D341Med (cell line): ENCODE data around the gene KRT40.

Experiments used
- DNase-seq: peaks from one replicate; pipeline ENCODE4 v3.0.0; 2012; ENCODE audit warnings: low spot score

The KRT40 gene

GRCh38 chr17:40996829-40997228 lies 12.7 kb upstream of the KRT40 start:
- no peak for DNase-seq

DNA sequence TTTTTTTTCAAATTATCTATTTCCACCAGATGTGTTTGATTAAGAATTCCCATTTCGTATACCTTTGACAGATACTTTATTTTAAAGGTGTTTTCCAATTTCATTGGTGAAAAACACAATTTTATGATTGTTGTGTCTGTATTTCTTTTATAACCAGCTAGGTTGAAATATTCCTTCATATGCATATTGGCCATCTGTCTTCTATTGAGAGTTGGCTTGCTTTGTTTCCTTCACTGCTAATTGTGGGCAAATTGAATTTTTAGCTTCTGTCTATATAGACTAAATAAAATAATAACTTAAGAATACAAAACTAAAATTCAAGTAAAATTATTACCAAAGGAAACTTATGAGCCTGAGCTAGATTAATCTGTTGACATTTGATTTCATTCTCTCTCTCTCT lies 11.0 kb upstream of the KRT40 start:
- DNase-seq = no peak

DNA sequence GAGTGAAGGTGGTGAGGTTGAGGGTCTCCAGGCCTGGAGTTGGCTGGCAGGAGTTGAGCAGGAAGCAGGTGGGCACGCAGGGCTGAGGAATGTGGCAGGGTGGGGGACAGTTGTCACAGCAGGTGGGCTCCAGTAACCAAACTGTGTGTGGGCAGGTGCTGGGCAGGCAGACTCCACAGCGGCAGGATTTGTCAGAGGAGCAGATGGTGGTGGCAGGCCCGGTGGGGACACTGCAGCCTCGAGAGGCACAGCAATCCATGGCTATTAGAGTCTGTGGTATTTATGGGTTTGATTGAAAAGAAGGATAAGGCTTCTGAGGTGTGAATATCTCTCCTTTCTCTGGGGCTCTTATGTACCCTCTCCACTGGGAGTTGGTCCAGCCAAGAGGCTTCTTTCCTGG lies 9.7 kb upstream of the KRT40 start, which contains the start of gene KRTAP3-3:
KRTAP3-3 (minus strand) TSS at position 326 of the 400 bp plus-strand sequence; CDS start at position 259, 67 bp downstream.
- no peak for DNase-seq

GRCh38 chr17:40993084-40993483 lies 9.0 kb upstream of the KRT40 start:
- no peak for DNase-seq

DNA sequence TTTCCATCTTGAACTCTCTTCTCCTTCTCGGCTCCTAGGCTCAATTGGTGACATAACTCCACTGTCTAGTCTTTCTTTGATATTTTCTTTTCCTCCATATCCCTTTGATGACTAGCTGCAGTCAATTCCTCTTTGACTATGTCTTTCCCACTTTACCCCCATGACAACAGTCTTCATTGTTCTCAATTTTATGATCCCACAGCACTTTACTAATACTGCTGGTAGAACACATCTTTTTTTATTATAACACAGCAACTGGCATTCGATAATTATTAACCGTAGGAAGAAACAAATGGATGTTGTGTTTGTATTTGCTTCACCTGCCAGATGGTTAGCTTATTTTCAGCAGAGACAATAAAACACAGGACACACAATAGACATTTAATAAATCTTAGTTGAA lies 8.5 kb upstream of the KRT40 start:
- no peak for DNase-seq

- no peak for DNase-seq
Observed at GRCh38 chr17:40986920-40987319, 2.8 kb upstream of the KRT40 start.

DNA sequence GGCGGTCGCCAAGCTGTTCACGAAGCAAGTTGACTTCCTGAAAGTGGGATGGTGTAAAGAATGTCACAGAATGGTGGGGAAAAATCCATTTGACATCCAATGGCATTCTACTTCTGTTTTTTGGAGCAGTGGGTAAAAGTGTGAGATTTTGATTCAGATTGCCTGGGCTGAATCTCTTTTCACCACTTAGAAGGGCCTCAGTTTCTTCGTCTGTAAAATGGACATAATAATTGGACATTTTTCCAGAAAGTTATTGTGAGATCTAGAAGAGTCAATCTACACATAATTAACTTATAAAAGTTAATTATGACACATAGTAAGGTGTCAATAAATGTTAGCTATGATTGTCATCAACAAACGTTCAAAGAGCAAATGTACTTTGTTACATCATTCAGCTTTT lies 3.0 kb downstream of the KRT40 start:
- no peak for DNase-seq

GRCh38 chr17:40980596-40980995 lies 3.5 kb downstream of the KRT40 start:
- no peak for DNase-seq

DNA sequence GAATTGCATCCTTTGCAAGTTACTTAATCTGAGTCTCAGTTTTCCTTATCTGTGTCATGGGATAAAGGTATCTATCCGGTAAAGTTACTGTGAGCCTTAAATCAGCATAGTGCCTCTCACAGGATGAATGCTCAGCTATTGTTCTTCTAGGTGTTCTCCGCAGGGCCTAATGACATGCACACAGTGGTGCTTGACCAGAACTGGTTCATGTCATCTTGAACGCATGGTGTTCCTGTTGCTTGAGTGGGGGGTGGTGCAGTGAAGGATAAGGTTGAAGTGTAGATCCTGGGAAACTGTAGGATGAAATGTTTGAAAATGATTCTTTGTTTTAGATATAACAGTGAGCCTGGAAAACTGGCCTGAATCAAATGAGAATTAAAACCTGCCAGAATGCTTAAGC lies 4.0 kb downstream of the KRT40 start:
- no peak for DNase-seq

DNA sequence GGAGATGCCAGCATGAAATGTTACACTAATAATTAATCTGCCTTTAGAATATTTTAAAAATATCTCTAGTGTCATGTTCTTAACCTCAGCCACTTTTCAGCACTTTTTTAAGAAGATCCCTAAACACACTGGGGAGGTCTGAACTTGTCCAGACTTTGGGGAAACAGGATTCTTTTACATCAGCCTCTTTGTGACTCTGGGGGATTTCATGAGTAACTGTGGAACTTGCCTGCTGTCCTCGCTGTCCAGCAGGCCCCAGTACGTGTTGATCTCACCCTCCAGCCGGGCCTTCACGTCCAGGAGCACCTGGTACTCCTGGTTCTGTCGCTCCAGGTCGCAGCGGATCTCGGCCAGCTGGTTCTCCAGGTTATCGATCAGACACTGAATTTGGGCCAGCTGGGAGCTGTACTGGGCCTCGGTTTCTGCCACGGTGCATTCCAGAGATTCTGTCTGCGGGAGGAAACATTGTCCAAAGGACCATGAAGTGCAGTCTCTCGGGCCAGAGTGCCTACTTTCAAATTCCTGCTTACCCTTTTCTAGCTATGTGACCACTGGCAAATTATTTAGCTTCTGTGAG lies 5.5 kb downstream of the KRT40 start:
- DNase-seq = no peak

- DNase-seq = no peak
Observed at GRCh38 chr17:40975516-40975915, 8.6 kb downstream of the KRT40 start.

DNA sequence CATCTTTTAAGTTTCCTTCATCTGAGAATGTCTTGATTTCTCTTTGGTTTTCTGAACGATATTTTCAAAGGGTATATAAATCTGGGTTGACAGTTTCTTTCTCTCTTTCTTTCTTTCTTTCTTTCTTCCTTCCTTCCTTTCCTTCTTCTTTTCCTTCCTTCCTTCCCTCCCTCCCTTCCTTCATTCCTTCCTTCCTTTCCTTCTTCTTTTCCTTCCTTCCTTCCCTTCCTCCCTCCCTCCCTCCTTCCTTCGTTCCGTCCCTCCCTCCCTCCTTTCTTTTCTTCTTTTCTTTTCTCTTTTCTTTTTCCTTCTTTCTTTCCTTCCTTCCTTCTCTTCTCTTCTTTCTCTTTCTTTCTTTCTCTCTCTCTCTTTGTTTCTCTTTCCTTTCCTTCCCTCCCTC lies 9.8 kb downstream of the KRT40 start:
- no peak for DNase-seq

- no peak for DNase-seq
Observed at GRCh38 chr17:40967582-40967981, 16.5 kb downstream of the KRT40 start.

GRCh38 chr17:40966848-40967247 lies 17.3 kb downstream of the KRT40 start, which contains the start of gene KRT39:
TSS of gene KRT39 (minus strand) at chr17:40966948. CDS start at chr17:40966856, 92 bp downstream.
- DNase-seq = no peak

- DNase-seq = peak; percentile 53
Observed at GRCh38 chr17:40963838-40964237, 20.3 kb downstream of the KRT40 start.

GRCh38 chr17:40962059-40962561 lies 22.0 kb downstream of the KRT40 start:
- DNase-seq = no peak

GRCh38 chr17:40961591-40961990 lies 22.5 kb downstream of the KRT40 start:
- no peak for DNase-seq

DNA sequence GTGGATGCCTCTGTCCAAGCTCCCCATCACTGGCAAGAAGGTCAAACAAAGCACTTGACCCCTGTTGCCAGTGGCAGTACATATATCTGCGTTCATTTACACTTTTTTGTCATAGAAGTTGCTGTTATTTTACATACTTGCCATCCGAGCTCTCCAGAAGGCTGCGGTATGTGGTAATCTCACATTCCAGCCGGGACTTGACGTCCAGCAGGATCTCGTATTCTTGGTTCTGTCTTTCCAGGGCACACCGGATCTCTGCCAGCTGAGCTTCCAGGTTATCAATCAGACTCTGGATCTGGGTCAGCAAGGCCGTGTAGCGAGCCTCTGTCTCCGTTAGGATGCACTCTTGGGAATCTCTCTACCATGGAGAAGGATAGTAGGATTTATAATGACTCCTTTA lies 24.0 kb downstream of the KRT40 start:
- no peak for DNase-seq

- DNase-seq = no peak
Observed at GRCh38 chr17:40958086-40958953, 25.8 kb downstream of the KRT40 start.

- DNase-seq = no peak
Observed at GRCh38 chr17:40956401-40957254, 27.5 kb downstream of the KRT40 start.

DNA sequence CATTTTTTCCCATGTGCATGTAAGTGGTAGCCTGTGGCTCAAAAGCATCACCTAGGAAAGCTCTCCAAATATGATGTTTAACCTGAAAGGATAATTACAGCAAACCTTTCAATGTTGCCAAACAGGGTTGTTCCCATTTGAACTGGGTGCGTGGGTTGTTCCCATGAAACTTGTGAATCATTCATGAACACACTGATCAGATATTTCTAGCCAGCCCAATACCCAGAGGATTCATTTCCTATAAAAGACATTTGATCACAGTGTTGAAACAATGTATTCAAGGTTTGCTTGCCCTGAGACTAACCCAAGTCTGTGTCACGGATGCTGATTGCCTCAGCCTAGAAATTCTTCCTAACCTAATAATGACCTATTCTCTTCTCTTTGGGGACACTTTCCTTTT lies 30.2 kb downstream of the KRT40 start:
- DNase-seq = no peak

DNA sequence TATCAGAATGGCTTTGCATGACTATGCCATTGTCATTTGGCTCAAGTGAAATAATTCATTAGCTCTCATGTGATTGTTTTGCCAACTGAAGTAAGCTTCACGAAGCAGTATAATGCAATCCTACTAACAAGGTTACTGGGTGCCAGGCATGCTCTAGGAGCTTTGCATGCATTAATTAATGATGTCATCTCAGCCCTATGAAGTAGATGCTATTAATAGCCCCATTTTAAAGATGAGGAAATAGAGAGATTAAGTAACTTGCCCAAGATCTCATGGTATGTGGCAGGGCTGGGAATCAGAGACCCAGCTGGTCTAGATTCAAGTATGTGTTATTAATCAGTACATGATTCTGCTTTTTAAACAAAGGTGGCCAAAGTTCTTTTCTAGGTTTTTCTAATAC lies 31.5 kb downstream of the KRT40 start:
- DNase-seq = no peak
